Coronary artery (tissue), 2 donors: ENCODE data around the gene AATF.

ENCODE experiments used
- DNase-seq: peaks from one replicate; pipeline ENCODE4 v3.0.0-alpha.2; 2017; ENCODE audit warnings: low spot score
- H3K27ac ChIP-seq, 2 donors: fragments of 200-600 bp; sonication (generic); one replicate each; pipeline ENCODE4 v1.5.1; 2016 to 2019
- H3K4me3 ChIP-seq: fragments of 200-600 bp; sonication (generic); 2 replicates; pipeline ENCODE4 v1.5.1; 2016; ENCODE audit warnings: mild to moderate bottlenecking, moderate library complexity
- TF ChIP-seq, protein P1 (sequence below): fragments of 200-600 bp; sonication (generic); IDR thresholded peaks from one replicate; pipeline ENCODE4 v1.5.1; 2019; ENCODE audit warnings: antibody characterized with exemption

Gene AATF

GRCh38 chr17:36977066-36977465, 28.3 kb downstream of the AATF start:
- TF ChIP-seq, protein P1, sequence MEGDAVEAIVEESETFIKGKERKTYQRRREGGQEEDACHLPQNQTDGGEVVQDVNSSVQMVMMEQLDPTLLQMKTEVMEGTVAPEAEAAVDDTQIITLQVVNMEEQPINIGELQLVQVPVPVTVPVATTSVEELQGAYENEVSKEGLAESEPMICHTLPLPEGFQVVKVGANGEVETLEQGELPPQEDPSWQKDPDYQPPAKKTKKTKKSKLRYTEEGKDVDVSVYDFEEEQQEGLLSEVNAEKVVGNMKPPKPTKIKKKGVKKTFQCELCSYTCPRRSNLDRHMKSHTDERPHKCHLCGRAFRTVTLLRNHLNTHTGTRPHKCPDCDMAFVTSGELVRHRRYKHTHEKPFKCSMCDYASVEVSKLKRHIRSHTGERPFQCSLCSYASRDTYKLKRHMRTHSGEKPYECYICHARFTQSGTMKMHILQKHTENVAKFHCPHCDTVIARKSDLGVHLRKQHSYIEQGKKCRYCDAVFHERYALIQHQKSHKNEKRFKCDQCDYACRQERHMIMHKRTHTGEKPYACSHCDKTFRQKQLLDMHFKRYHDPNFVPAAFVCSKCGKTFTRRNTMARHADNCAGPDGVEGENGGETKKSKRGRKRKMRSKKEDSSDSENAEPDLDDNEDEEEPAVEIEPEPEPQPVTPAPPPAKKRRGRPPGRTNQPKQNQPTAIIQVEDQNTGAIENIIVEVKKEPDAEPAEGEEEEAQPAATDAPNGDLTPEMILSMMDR = no peak
- H3K27ac ChIP-seq = no peak overlapping the region
- no peak overlapping the region for H3K4me3 ChIP-seq
- no peak for DNase-seq

DNA sequence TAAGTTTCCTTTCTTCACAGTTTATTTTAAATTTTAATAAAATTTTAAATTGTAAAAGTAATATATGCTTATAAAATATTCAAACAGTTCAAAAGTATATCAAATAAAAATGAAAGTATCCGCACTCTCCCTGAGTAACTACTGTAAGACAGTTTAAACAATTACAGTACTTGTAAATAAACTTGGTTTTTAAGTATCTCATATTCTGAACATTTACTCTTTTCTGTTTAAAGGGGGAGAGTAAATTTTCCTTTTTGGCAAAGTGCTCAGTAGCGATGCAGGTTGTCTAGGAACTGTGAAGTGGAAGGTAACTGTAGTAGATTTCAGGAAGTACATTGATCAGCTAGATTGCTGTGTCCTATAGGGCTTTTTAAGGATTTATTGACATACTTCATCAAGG, 28.8 kb downstream of the AATF start:
- Histone ChIP-seq H3K27ac (no peak overlapping the region), H3K4me3 (no peak overlapping the region)
- no peak for DNase-seq
- TF ChIP-seq, protein P1 = no peak

DNA sequence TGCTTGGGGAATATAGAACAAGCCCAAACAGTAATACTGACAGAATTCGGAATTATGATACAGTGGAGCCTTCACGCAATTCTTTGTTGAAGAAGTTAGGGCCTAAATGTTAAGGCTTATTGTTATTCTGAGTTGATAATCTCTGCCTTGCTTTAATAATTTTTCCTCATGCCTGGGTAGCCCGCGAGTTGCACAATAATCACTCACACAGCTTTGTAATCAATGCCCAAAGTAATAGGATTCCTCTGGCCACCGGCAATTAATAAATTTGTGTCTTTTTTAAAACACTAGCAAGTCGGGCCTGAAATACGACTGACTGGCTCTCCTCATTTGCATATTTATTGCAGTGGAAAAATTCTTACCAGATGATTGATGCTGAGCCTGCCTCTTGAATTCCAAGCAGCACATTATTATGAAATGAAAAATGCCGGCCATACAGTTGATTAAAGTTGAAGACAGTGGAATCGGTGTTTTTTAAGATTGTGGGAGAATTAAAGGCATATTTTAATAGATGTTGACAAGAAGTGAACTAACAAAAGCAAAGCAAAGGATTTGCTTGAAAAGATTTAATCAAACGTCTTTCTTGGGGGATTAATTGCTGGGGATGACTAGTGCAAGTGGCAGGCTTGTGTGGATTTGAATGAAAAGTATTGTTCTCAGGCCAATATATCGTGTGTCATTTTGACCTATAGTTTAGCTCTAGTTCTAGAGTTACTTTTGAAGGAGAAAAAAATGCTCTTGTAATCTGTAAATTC, 30.2 kb downstream of the AATF start:
- Histone ChIP-seq H3K4me3 (no peak overlapping the region), H3K27ac (no peak overlapping the region)
- DNase-seq = no peak
- TF ChIP-seq, protein P1 = no peak

- no peak for DNase-seq
- H3K4me3 ChIP-seq = no peak overlapping the region
- TF ChIP-seq, protein P1 = no peak
- no peak overlapping the region for H3K27ac ChIP-seq
Measured at GRCh38 chr17:36979565-36979941, 30.8 kb downstream of the AATF start.

DNA sequence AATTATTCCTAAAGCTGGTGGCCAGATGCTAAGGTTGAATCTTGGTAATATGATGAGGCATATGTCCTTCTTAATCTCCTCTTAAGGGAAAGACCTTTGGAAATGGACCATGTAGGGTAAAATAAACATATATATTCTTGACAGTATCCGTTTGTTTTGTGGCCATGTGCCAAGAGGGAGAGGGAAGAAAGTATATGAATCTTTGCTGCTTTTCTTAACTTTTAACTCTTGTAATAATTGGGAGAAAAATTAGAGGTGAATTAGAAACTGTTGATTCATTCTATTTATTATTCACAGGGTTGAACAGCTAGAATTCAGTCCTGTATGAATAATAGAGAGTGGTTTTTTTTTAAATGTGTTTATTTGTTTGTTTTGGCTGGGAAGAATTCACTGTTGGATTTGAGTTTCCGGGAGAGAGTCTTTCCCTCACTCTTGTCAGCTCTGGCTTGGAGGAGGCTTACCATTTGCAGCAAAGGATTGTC, 31.6 kb downstream of the AATF start:
- Histone ChIP-seq H3K27ac (no peak overlapping the region), H3K4me3 (no peak overlapping the region)
- TF ChIP-seq, protein P1 = no peak
- DNase-seq = no peak

GRCh38 chr17:36983618-36984017, 34.9 kb downstream of the AATF start:
- no peak overlapping the region for H3K4me3 ChIP-seq
- DNase-seq = no peak
- no peak overlapping the region for H3K27ac ChIP-seq
- TF ChIP-seq, protein P1 = no peak

DNA sequence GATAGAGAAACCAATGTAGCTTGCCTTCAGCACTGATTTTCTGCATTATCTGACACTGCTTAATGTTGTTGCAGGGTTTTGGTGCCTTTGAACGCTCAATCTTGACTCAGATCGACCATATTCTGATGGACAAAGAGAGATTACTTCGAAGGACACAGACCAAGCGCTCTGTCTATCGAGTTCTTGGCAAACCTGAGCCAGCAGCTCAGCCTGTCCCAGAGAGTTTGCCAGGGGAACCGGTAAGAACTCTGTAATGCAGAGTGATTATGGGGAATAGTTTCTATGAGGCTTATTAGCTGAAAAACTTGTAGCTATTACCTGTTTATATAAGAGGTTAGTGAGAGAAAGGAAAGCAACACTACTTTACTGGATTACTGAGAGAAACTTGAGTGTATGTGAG, 40.4 kb downstream of the AATF start:
- TF ChIP-seq, protein P1 = no peak
- Histone ChIP-seq H3K27ac (no peak overlapping the region), H3K4me3 (no peak overlapping the region)
- no peak for DNase-seq
